GM13976 (cell line): Measurements from ENCODE around the gene CFAP157.

ENCODE experiments used
- DNase-seq: peaks from one replicate; pipeline ENCODE4 v3.0.0; 2012; ENCODE audit warnings: low spot score
- in situ Hi-C: fragments of 300-500 bp; cut with MboI; formaldehyde crosslinking; loops from one replicate; pipeline ENCODE4 v1.12.0; 2022; ENCODE audit warnings: low sequenced_read_pairs, mixed read lengths, inconsistent platforms; ENCODE audit not compliant: unreplicated experiment
- TF ChIP-seq, protein P1 (sequence below): IDR thresholded peaks from 2 replicates; pipeline ENCODE4 v1.5.1; 2012; ENCODE audit warnings: borderline replicate concordance, mild to moderate bottlenecking; ENCODE audit not compliant: insufficient read depth; ENCODE audit errors: extremely low read depth, missing control alignments, control extremely low read depth

The CFAP157 gene

DNA sequence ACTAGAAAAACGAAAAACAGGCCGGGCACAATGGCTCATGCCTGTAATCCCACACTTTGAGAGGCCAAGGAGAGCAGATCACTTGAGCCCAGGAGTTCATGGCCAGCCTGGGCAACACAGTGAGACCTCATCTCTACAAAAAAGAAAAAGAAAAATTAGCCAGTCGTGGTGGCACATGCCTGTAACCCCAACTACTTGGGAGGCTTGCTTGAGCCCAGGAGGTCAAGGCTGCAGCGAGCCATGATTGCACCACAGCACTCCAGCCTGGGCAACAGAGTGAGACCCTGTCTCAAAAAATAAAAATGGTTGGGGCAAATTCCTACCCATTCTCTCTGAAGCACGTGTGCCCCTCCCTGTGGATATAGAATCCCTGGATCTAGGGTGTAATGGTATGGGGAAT lies 8.4 kb upstream of the CFAP157 start:
- no peak for DNase-seq
- in situ Hi-C loops: no loop called here
- TF ChIP-seq, protein P1, sequence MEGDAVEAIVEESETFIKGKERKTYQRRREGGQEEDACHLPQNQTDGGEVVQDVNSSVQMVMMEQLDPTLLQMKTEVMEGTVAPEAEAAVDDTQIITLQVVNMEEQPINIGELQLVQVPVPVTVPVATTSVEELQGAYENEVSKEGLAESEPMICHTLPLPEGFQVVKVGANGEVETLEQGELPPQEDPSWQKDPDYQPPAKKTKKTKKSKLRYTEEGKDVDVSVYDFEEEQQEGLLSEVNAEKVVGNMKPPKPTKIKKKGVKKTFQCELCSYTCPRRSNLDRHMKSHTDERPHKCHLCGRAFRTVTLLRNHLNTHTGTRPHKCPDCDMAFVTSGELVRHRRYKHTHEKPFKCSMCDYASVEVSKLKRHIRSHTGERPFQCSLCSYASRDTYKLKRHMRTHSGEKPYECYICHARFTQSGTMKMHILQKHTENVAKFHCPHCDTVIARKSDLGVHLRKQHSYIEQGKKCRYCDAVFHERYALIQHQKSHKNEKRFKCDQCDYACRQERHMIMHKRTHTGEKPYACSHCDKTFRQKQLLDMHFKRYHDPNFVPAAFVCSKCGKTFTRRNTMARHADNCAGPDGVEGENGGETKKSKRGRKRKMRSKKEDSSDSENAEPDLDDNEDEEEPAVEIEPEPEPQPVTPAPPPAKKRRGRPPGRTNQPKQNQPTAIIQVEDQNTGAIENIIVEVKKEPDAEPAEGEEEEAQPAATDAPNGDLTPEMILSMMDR: no peak

GRCh38 chr9:127698985-127699670 lies 7.7 kb upstream of the CFAP157 start:
- DNase-seq: peak; percentile 97
- in situ Hi-C loops: no loop called here
- TF ChIP-seq, protein P1: no peak

DNA sequence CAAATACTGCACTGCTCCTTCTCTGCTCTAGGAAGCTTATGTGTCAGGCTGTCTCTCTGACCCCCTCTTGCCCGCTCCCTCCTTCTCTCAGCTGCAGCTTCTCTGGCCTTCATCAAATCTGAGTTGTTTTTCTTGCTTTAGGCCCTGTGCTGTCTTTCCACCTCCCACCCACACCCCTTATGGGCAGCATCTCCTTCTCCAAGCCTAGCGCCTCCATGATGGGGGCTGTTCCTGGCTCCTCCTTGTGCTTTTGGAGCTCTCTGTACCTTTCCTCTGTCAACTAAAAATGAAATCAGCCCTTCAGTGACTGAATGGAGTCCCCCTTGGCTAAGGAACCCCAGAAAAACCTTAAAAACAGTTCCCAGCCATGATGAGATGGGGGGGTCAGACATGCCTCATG lies 6.6 kb upstream of the CFAP157 start:
- in situ Hi-C loops: no loop called here
- TF ChIP-seq, protein P1: no peak
- no peak for DNase-seq

GRCh38 chr9:127700594-127701255 lies 6.1 kb upstream of the CFAP157 start:
- TF ChIP-seq, protein P1: no peak
- no peak for DNase-seq
- in situ Hi-C loops: no loop called here

- no peak for DNase-seq
- TF ChIP-seq, protein P1: no peak
- in situ Hi-C loops: no loop called here
These were observed 3.4 kb upstream of the CFAP157 start for GRCh38 chr9:127703289-127703946.

- TF ChIP-seq, protein P1: no peak
These were observed 1.0 kb upstream of the CFAP157 start for GRCh38 chr9:127705577-127706379.

More at GRCh38 chr9:127705577-127706379, 1.0 kb upstream of the CFAP157 start:
- no peak for DNase-seq
- in situ Hi-C loops: no loop called here
